ENCODE measurements around the gene TMED5. TPM values are rescaled to one million over a fixed set of nuclear protein-coding genes. Genes with fewer than 3 reads are reported as not detected.

Gene TMED5
- total RNA-seq, 4 donors from 2014 or later, result 57.2 to 189 (median 136) TPM

- DNase-seq (ENCODE audit: low spot score) (no peak), ATAC-seq (ENCODE audit: low FRiP score) (no peak)
- TF ChIP-seq, protein P1, sequence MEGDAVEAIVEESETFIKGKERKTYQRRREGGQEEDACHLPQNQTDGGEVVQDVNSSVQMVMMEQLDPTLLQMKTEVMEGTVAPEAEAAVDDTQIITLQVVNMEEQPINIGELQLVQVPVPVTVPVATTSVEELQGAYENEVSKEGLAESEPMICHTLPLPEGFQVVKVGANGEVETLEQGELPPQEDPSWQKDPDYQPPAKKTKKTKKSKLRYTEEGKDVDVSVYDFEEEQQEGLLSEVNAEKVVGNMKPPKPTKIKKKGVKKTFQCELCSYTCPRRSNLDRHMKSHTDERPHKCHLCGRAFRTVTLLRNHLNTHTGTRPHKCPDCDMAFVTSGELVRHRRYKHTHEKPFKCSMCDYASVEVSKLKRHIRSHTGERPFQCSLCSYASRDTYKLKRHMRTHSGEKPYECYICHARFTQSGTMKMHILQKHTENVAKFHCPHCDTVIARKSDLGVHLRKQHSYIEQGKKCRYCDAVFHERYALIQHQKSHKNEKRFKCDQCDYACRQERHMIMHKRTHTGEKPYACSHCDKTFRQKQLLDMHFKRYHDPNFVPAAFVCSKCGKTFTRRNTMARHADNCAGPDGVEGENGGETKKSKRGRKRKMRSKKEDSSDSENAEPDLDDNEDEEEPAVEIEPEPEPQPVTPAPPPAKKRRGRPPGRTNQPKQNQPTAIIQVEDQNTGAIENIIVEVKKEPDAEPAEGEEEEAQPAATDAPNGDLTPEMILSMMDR (IDR thresholded peaks at IDR 0.05), result no peak
These were observed 55.5 kb downstream of the TMED5 start for GRCh38 chr1:93124556-93125355.

- no peak for DNase-seq (ENCODE audit: low spot score)
- no peak for ATAC-seq (ENCODE audit: low FRiP score)
- TF ChIP-seq, protein P1 (IDR thresholded peaks at IDR 0.05), result no peak
These were observed 56.9 kb downstream of the TMED5 start for GRCh38 chr1:93123201-93123783.

- TF ChIP-seq, protein P1 (IDR thresholded peaks at IDR 0.05), result no peak
- DNase-seq (ENCODE audit: low spot score), result no peak
- ATAC-seq (ENCODE audit: low FRiP score), result no peak
These were observed 59.6 kb downstream of the TMED5 start for GRCh38 chr1:93120614-93121013.

DNA sequence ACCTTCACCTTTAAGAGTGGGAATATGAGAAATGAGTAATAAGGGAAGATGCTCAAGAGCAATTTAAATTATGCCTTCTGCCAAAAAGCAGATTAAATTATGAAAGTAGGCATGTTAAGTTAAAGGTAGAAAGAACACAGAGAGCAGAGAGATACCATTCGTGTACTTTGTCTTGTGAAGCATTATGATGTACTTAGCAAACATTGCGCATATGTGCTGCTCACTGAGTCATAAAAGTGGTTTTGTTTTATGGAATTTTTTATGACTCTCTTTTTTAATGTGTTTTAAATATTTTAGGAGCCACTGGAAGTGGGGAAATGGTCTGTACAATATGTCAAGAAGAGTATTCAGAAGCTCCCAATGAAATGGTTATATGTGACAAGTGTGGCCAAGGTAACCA, 65.8 kb downstream of the TMED5 start:
- DNase-seq (ENCODE audit: low spot score), result no peak
- TF ChIP-seq, protein P1 (IDR thresholded peaks at IDR 0.05), result no peak
- ATAC-seq (ENCODE audit: low FRiP score), result no peak

DNA sequence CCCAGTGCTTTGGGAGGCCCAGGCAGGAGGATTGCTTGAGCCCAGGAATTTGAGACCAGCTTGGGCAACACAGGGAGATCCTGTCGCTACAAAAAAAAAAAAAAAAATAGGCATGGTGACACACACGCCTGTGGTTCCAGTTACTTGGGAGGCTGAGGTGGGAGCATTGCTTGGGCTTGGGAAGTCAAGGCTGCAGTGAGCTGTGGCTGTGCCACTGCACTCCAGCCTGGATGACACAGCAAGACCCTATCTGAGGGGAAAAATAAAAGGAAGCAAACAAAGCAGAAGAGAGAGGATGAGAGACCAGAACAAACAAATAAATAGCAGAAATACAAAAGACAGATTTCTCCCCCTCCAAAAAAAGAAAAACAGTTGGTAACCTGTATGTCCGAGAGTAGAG, 67.1 kb downstream of the TMED5 start:
- DNase-seq (ENCODE audit: low spot score), result no peak
- no peak for ATAC-seq (ENCODE audit: low FRiP score)
- TF ChIP-seq, protein P1 (IDR thresholded peaks at IDR 0.05), result no peak

GRCh38 chr1:93111561-93111960, 68.7 kb downstream of the TMED5 start:
- DNase-seq (ENCODE audit: low spot score), result no peak
- TF ChIP-seq, protein P1 (IDR thresholded peaks at IDR 0.05), result no peak
- ATAC-seq (ENCODE audit: low FRiP score), result no peak

DNA sequence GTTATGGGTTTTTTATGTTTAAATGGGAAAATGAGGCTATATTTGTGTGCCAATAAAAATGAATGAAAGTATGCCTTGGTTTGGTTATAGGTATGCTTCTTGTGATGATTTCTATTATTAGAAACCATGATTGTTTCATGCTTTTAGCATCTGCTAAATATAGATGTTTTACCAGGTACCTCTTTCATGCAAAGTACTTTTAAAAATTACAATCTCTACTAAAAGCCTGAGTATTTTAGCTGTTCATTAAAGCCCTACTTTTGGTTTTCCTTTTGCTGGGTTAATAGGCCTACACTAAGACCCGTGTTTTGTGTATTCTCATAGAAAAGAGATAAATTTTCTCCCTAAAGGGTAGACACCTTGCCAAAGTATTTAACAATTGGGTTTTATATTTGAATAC, 69.1 kb downstream of the TMED5 start:
- TF ChIP-seq, protein P1 (IDR thresholded peaks at IDR 0.05), result no peak
- DNase-seq (ENCODE audit: low spot score) (no peak), ATAC-seq (ENCODE audit: low FRiP score) (no peak)
